GM18498 (cell line): Measurements from ENCODE around the gene UBE2E2.

Experiments used
- ATAC-seq: cut with Tn5 transposase; IDR thresholded peaks from one replicate; pipeline ENCODE4 v1.9.1; 2021; ENCODE audit warnings: mild to moderate bottlenecking, moderate library complexity; ENCODE audit not compliant: unreplicated experiment

Gene UBE2E2

DNA sequence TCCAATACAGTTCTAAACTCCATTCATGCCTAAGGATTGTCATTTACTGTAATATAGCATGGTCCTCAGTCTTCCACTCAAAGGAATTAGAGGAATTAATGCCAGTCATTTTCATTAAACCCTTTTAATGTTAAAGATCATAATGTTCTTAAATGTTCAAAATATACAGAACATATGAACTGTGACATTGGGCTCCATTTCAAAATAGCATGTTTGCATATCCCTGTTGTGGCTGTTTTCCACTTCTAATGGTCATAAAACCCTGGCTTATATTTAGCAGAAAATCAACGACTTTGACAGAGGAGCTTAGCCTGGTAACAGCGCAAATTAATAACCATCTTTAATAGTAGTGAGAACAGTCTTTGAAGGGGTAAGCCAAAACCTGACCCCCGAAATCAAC lies 260.7 kb downstream of the UBE2E2 start:
- ATAC-seq: no peak

GRCh38 chr3:23465569-23465968 lies 262.4 kb downstream of the UBE2E2 start:
- ATAC-seq: no peak

GRCh38 chr3:23468203-23468602 lies 265.1 kb downstream of the UBE2E2 start:
- ATAC-seq: no peak

DNA sequence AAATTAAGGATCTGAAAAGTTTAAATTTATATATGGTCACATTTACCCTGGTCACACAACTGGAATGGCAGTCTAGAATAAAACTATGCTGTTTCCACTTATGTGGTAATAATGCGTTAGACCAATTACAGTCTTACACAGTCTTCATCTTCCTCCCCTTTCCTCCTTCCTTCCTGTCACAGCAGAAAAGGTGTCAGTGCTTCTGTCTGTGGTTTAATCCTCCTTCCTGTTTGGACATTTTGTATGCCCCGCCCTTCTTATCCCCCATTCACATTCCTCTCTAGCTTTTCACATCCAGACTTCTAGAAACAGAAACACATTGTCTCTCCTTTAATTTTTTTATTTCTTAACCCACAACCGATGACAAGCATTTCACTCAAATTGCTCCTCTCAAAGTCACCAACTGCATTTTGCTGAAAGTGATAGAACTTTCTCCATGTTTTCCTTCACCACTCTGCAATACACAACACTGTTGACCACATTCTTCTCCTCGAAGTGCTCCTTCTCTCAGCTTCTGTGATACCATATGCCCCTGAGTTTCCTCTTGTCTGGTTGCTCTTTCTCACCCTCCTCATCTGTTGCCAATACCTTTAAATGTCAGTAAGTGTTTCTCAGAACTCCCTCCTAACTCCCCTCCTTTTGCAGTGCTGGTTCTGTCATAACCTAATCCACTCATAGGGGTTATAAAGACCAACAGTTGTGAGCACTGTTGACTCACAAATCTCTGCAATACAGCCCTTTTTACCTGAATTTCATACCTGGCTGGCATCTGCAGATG lies 271.6 kb downstream of the UBE2E2 start:
- ATAC-seq: no peak

- ATAC-seq: no peak
Observed at GRCh38 chr3:23475446-23475845, 272.3 kb downstream of the UBE2E2 start.

GRCh38 chr3:23479026-23479425 lies 275.9 kb downstream of the UBE2E2 start:
- no peak for ATAC-seq

DNA sequence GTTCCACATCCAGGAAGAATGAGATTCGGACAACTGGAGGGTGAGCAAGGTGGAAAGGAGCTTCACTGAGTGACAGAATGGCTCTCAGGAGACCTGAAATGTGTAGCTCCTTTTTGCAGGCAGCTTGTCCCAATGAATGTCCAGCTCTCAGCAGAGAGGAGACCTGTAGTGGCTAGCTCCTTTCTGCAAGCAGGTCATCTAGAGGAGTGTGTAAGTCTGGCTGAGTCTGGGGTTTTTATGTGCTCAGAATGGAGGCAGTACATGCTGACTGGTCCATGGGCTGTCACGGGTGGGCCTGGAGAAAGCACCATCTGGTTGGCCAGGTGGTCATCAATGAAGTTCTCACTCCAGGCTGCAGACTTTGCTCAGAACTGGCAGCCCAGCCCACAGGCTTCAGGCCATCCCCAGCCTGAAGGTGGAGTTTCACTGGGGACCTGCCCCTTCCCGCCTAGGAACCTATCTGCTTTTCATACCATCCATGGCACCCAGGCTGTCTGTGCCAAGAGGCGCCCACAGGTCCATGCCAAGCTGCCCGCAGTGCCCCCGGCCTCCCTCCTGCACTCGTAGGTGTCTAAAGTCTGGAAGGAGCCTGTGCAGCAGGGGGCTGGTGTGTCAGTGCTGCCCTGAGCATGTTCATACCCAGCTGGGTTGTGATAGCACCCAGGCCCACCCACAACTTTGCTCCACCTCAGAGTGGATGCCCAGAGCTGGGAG lies 276.6 kb downstream of the UBE2E2 start:
- ATAC-seq: no peak

DNA sequence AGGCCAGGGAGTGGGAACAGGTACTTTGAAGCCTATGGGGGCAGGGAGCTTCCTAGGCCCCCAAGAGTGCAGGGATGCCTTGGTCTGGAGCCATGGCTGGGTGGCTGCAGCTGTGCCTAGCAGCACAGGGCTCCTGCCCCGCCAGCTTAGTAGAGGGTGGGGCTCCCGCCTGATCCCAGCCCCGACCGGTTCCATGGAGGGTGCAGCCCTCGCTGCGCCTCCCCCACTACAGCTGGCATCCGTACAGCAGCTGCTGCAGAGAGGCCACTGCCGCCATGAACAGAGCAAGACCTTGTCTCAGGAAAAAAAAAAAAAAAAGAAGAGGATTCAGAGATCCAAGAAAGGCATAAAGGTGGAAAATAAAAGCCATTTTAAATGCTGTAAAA lies 277.2 kb downstream of the UBE2E2 start:
- ATAC-seq: no peak

DNA sequence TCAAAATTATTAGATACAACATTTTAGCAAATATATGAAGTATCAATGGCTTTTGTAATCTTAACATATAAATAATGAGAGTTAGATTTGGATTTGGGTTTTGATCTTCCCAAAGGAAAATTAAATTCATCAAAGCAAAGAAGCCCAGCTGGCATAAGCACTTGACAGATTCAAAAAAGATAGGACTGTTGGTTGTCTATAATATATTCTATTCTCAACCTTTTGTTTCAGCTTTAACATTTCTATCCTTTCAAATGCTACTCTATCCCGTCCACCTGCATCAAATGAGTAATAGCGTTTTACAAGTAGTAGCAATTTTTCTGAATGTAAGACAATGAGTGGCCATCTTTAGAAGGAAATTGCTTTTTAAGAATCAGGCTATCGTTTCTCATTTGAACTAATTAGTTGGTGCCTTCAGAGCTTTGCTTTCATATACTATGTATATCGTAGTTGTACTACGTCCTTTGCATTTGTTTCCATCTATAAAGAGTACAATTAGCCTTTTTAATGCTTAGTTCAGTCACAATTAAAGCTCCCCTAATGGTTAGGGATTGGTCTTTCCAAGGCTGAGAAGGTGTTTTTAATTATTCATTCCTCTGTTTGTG lies 278.0 kb downstream of the UBE2E2 start:
- no peak for ATAC-seq

DNA sequence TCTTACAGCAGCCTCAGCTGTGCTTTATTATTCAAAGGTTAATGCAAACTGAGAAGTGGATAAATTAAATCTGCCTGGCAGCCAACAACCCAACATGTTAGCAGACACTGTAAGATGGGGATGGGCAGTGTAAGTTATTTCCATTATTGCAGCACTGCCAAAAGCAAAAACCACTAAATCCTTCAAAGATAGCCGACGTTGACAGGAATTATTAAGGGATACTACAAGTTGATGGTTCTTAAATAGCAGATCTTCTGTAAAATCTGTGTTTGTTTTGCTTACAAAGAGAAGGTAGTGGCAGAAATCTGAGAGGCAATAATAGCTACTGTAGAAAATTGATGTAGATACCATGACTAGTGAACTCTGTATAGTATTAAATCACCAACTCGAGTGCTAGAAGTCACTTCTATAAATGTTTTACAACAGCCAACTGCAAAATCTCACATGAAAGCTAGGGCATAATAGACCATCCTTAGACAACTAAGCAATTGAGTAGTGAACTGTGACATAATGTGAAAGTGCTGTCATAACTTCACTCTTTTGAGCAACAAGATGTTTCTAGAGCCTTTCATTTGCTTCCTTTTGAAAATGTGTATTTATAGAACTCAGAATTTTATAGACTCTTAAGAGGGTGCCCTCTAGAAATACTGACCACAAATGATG lies 278.6 kb downstream of the UBE2E2 start:
- no peak for ATAC-seq

DNA sequence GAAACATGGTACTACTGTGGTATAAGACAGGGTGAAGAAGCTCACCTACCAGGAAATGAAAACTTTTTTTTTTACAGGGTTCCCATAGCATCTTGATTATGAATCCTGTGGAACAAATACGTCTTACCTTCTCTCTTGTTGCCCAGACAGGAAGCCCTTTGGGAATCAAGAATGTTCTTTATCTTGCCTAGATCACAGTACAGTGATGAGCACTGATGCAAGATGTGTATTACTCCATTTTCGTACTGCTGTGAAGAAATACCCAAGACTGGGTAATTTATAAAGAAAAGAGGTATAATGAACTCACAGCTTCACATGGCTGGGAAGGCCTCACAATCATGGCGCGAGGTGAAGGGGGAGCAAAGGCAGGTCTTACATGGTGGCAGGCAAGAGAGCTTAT lies 281.3 kb downstream of the UBE2E2 start:
- ATAC-seq: no peak

GRCh38 chr3:23485922-23486321 lies 282.8 kb downstream of the UBE2E2 start:
- ATAC-seq: no peak

DNA sequence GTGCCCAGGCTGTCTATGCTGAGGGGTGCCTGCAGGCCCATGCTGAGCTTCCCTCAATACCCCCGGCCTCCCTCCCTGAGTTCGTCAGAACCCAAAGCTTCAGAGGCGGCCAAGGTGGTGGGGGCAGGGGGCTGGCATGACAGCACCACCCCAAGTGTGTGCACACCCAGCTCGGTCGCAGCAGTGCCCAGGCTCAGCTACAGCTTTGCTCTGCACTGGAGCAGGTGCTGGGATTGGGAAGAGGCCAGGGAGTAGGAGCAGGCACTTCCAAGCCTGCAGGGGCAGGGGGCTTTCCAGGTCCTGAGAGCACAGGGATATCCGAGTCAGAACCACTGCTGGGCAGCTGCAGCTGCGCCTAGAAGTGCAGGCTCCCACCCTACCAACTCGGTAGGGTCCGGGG lies 283.9 kb downstream of the UBE2E2 start:
- ATAC-seq: no peak

GRCh38 chr3:23488618-23489017 lies 285.5 kb downstream of the UBE2E2 start:
- ATAC-seq: no peak

DNA sequence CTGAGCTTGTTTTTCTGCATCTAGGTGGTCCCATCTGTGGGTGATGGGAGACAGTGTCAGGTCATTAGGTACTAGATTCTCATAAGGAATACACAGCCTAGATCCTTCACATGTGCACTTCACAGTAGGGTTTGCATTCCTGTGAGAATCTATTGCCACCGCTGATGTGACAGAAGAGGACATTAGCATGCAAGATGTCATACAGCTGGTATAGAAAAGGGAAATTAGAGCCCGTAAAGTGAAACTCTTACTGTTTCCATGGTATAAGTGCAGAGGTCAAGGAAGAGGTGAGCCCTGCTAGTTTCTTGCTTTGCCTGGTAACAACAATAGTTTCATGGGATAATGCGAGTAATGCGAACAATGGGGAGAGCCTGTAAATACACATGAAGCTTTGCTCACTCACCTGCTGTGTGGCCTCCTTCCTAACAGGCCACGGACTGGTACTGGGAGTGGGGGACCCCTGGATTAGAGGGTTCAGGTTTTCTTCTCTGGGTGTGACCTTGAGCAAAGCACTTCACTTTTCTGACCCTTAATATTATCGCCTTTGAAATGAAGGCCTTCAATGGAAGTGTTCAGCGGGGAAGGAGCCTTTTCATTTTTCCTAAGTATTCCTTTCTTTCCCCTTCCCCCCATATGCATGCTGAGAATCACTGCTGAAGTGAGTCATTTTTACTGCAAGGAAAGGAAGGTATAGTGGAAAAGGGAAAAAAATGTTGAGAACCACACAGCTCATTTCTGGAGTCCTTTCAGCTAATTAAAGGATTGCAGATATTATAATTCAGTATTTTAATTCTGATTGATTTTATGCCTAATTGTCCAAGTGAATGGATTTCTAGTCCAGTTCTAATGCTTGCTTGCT lies 286.4 kb downstream of the UBE2E2 start:
- no peak for ATAC-seq

DNA sequence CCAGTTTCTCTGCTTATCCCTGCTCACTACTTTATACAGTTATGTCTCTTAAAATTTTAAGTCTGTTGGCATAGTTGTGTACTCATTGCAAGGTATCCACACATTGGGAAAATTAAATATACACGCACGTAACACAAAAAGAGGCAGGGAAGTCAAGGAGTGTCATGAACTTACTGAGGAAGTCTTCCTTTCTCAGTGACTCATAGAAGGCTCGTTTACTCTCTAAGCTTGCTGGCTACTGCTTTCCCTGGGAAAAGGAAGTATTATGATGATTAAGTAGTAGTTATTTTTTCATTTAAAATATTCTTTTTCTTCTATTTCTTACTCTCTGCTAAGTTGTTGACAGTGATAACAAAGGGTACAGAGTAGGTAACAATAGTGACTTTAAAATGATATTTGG lies 287.3 kb downstream of the UBE2E2 start:
- no peak for ATAC-seq

- no peak for ATAC-seq
Observed at GRCh38 chr3:23492057-23492456, 288.9 kb downstream of the UBE2E2 start.

- ATAC-seq: no peak
Observed at GRCh38 chr3:23493889-23494288, 290.8 kb downstream of the UBE2E2 start.

DNA sequence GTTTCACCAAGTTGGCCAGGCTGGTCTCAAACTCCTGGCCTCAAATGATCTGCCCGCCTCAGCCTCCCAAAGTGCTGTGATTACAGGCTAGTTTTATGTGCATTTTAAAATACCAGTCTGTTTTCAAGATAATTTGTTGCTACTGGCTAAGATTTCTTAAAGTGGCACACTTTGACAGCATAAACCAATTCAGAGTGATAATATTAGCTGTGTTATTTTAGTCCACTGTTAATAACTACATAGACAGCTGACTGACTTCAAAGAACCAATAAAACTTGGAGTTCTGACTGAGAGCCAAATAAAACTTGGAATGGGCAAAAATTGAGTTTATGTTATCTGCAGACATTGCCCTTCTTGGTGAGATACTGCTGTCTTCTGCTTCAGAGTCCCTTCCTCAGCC lies 291.8 kb downstream of the UBE2E2 start:
- ATAC-seq: no peak

- ATAC-seq: no peak
Observed at GRCh38 chr3:23495507-23495906, 292.4 kb downstream of the UBE2E2 start.

DNA sequence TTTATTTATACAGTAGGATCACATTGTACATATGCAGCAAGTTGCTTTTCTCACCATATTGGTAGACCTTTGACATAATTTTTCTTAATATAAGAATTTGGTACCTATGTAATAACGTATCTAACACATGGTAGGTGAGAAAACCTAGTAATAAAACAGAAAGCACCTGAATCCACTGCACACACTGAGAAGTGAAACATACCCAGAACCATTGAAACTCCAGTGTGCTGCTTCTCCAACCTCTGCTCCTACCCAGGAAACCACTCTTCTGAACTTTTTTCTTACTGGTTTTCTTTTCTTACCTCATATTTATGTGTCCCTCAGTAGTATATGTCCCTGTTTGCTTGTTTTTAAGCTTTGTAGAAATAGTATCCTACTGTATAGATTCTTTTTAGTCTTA lies 293.0 kb downstream of the UBE2E2 start:
- ATAC-seq: peak; percentile 93
